Right lobe of liver (tissue), 6 donors: Measurements from ENCODE around the gene JAK3. TPM values are rescaled to one million over a fixed set of nuclear protein-coding genes. Genes with fewer than 3 reads are reported as not detected.

Experiments used
- ATAC-seq, 4 donors: fragments of 200-7000 bp; cut with Tn5 transposase; one replicate each; pipeline ENCODE4 v1.9.1; 2020; ENCODE audit warnings: mild to moderate bottlenecking in 4 of 4, moderate library complexity in 4 of 4
- DNase-seq, 3 donors: peaks; one replicate each; pipeline ENCODE4 v3.0.0-alpha.2; 2020
- H3K27ac ChIP-seq, 3 donors: fragments of 200-600 bp; one replicate each; pipeline ENCODE4 v1.8.0; 2022
- H3K27me3 ChIP-seq, 2 donors: fragments of 200-600 bp; one replicate each; pipeline ENCODE4 v1.8.0; 2022
- H3K36me3 ChIP-seq, 4 donors: fragments of 200-600 bp; sonication (generic) in 1 of 4; one replicate each; pipeline versions ENCODE4 v1.5.1 to v1.8.0; 2017 to 2022; ENCODE audit warnings: control low read depth in 1 of 4
- H3K4me1 ChIP-seq, 4 donors: fragments of 200-600 bp; sonication (generic) in 1 of 4; one replicate each; pipeline versions ENCODE4 v1.5.1 to v1.8.0; 2017 to 2022; ENCODE audit warnings: control low read depth in 1 of 4
- H3K4me3 ChIP-seq, 3 donors: fragments of 200-600 bp; one replicate each; pipeline ENCODE4 v1.8.0; 2022
- H3K9me3 ChIP-seq, 4 donors: fragments of 200-600 bp; sonication (generic) in 1 of 4; one replicate each; pipeline versions ENCODE4 v1.5.1 to v1.8.0; 2017 to 2022; ENCODE audit warnings: control low read depth in 1 of 4
- CTCF ChIP-seq, 4 donors: fragments of 200-600 bp in 3 of 4; fragments of 450-650 bp in 1 of 4; IDR thresholded peaks; one replicate each; pipeline versions ENCODE4 v1.5.1 to v1.8.0; 2016 to 2022; ENCODE audit warnings: antibody characterized with exemption in 4 of 4, mild to moderate bottlenecking in 2 of 4
- POLR2A ChIP-seq: fragments of 450-650 bp; IDR thresholded peaks from one replicate; pipeline ENCODE4 v1.6.1; 2017; ENCODE audit warnings: antibody characterized with exemption, mild to moderate bottlenecking
- WGBS: methylation state at CpG from one replicate; pipeline ENCODE4 v1.1.6; 2018; ENCODE audit warnings: low coverage, low lambda C conversion rate; ENCODE audit not compliant: insufficient coverage; ENCODE audit errors: missing lambda C conversion rate; 5-methylcytosine and 5-hydroxymethylcytosine counted together
- intact Hi-C, 2 donors: fragments of 100-400 bp; cut with DNase I; formaldehyde crosslinking; loops; one replicate each; pipeline versions ENCODE4 v1.11.2 to v1.14.1; 2022
- total RNA-seq, 6 experiments: library from RNA; depleted of rRNA in 2 of 6; stranded (reverse); fragments of >200 nt in 2 of 6; fragmentation: NEBNext Ultra II Directional in 3 of 6; extraction: Animal tissue kit (Norgen Biotek cat#: 25700) in 3 of 6; gene quantifications; one replicate each; pipeline versions ENCODE4 v1.1.0 to v1.2.4, GENCODE V29; 2016 to 2023
- donor health status: DM: no; HTN: yes; CAD: no.
- donor health status: DM: no; HTN: no; CAD: no.
- donor health status: DM: no; HTN: no; CAD: no.
- donor health status: DM: no; HTN: yes; CAD: no.
- donor health status: DM: no; HTN: yes; CAD: no.

The JAK3 gene
- total RNA-seq, 6 experiments from 2014 or later = 1.1 to 5.5 (median 2.3) TPM

GRCh38 chr19:17846146-17846545, 1.6 kb downstream of the JAK3 start:
- ATAC-seq (no peak), DNase-seq (no peak)
- no peak for TF ChIP-seq CTCF (IDR thresholded peaks at IDR 0.05)
- TF ChIP-seq POLR2A = no peak
- no peaks in the 10 kb centered on the region for H3K27me3 ChIP-seq
- H3K27ac ChIP-seq = no peak overlapping the region
- intact Hi-C loops = no loop called here
- no peaks in the 10 kb centered on the region for H3K4me1 ChIP-seq
- H3K4me3 ChIP-seq = no peak overlapping the region
- 56% methylated on average over 4 of the region's 8 CpGs for WGBS
- no peaks in the 10 kb centered on the region for H3K9me3 ChIP-seq
- H3K36me3 ChIP-seq = no peaks in the 10 kb centered on the region

GRCh38 chr19:17843908-17844490, 3.8 kb downstream of the JAK3 start:
- H3K27me3 ChIP-seq = no peaks in the 10 kb centered on the region
- H3K9me3 ChIP-seq = no peaks in the 10 kb centered on the region
- 73% methylated on average over 4 of the region's 14 CpGs for WGBS
- DNase-seq (no peak), ATAC-seq (no peak)
- no peak for TF ChIP-seq POLR2A
- TF ChIP-seq CTCF (IDR thresholded peaks at IDR 0.05) = no peak
- no peaks in the 10 kb centered on the region for H3K36me3 ChIP-seq
- no peak overlapping the region for H3K27ac ChIP-seq
- intact Hi-C loops = no loop called here
- H3K4me1 ChIP-seq = no peaks in the 10 kb centered on the region
- no peak overlapping the region for H3K4me3 ChIP-seq

GRCh38 chr19:17843292-17843827, 4.4 kb downstream of the JAK3 start:
- DNase-seq (no peak), ATAC-seq (no peak)
- TF ChIP-seq POLR2A (no peak), CTCF (IDR thresholded peaks at IDR 0.05) (no peak)
- 82% methylated on average over 5 of the region's 9 CpGs for WGBS
- Histone ChIP-seq H3K4me1 (no peaks in the 10 kb centered on the region), H3K27me3 (no peaks in the 10 kb centered on the region), H3K36me3 (no peaks in the 10 kb centered on the region), H3K9me3 (no peaks in the 10 kb centered on the region), H3K4me3 (no peak overlapping the region), H3K27ac (no peak overlapping the region)
- intact Hi-C loops = no loop called here

GRCh38 chr19:17842663-17843291, 5.0 kb downstream of the JAK3 start:
- ATAC-seq (peak in 1 of 4 donors; percentile 4), DNase-seq (no peak)
- WGBS = 80% methylated on average over 1 of the region's 20 CpGs
- intact Hi-C loops = no loop called here
- no peaks in the 10 kb centered on the region for H3K9me3 ChIP-seq
- no peaks in the 10 kb centered on the region for H3K36me3 ChIP-seq
- H3K27ac ChIP-seq = no peak overlapping the region
- H3K4me3 ChIP-seq = no peak overlapping the region
- H3K27me3 ChIP-seq = no peaks in the 10 kb centered on the region
- TF ChIP-seq CTCF (IDR thresholded peaks at IDR 0.05) (no peak), POLR2A (no peak)
- no peaks in the 10 kb centered on the region for H3K4me1 ChIP-seq
